ENCODE measurements around the gene UBE2O.

DNA sequence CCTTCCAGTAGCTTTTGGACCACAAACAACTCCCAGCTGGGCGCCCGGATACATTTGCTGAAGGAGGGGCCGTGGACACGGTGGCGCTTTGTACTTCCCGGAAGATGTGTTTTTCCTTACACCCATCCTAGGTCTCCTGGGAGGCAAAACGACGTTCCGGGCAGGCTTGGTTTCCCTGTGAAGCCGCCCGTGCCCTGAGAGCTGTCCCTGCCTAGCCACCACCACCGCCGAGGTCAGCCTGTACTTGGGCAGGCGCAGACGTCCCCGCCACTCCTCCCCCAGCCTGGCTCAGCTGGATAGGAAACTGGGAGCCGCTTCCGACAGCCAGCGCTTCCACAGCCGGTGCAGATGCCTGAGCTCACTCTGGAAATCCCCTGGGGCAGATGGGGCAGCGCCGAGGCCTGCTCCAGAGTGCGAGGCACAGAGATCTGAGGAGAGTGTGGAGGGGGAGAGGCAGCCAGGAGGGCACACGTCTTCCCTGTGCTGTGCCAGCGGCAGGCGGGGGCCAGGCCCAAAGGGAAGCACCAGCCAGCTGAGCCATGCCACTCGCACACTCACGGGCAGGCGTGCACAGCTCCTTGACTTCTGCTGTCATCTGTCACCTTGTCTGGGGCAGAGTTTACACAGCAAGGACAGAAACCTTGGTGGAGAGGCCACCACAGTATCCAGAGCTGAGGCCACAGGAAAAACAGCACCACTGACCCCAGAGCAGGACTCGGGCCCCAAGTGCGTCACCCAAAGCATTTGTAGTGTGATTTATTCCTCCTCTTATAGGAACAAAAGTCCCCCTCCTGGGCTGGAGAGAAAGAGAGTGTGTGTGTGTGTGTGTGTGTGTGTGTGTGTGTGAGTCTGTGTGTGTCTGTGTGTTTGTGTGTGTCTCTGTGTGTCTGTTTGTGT is 45.3 kb upstream of the UBE2O start:
- TF ChIP-seq CHD2 (IDR thresholded peaks at IDR 0.05; ENCODE audit: low read length, partially characterized antibody) (peak; percentile 92), NRF1 (IDR thresholded peaks at IDR 0.05; ENCODE audit: low read depth, low read length) (peak; percentile 67), POLR2AphosphoS5 (IDR thresholded peaks at IDR 0.05; ENCODE audit: low read depth, low read length) (peak; percentile 20; the same call in 1 of the 2 replicates), GATA2 (CRISPR knock-in tag; IDR thresholded peaks at IDR 0.05) (no peak), TCF12 (IDR thresholded peaks at IDR 0.05) (peak; percentile 72), ELF1 (IDR thresholded peaks at IDR 0.05) (no peak)
- TF ChIP-seq, protein P1, sequence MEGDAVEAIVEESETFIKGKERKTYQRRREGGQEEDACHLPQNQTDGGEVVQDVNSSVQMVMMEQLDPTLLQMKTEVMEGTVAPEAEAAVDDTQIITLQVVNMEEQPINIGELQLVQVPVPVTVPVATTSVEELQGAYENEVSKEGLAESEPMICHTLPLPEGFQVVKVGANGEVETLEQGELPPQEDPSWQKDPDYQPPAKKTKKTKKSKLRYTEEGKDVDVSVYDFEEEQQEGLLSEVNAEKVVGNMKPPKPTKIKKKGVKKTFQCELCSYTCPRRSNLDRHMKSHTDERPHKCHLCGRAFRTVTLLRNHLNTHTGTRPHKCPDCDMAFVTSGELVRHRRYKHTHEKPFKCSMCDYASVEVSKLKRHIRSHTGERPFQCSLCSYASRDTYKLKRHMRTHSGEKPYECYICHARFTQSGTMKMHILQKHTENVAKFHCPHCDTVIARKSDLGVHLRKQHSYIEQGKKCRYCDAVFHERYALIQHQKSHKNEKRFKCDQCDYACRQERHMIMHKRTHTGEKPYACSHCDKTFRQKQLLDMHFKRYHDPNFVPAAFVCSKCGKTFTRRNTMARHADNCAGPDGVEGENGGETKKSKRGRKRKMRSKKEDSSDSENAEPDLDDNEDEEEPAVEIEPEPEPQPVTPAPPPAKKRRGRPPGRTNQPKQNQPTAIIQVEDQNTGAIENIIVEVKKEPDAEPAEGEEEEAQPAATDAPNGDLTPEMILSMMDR (IDR thresholded peaks at IDR 0.05): no peak

Measured in SK-N-SH (cell line).